Stomach (tissue), 4 donors: ENCODE results near the gene CLIC5.

ENCODE experiments used
- EP300 ChIP-seq: sonication (generic); formaldehyde crosslinking; IDR thresholded peaks from one replicate; pipeline ENCODE4 v1.6.1; 2017; ENCODE audit warnings: antibody characterized with exemption
- POLR2A ChIP-seq, 4 donors: fragments of 450-650 bp; IDR thresholded peaks; one replicate each; pipeline ENCODE4 v1.6.1; 2016; ENCODE audit warnings: antibody characterized with exemption in 4 of 4, control low read depth in 2 of 4, mild to moderate bottlenecking in 1 of 4, moderate library complexity in 1 of 4
- POLR2AphosphoS5 ChIP-seq, 3 donors: sonication (generic); formaldehyde crosslinking; IDR thresholded peaks; one replicate each; pipeline ENCODE4 v1.6.1; 2016; ENCODE audit warnings: antibody characterized with exemption in 3 of 3
- TF ChIP-seq, protein P1 (sequence below), 7 experiments: fragments of 450-650 bp in 4 of 7; fragments of 200-600 bp in 3 of 7; sonication (generic) in 3 of 7; IDR thresholded peaks; one replicate each; pipeline ENCODE4 v1.5.1; 2016 to 2019; ENCODE audit warnings: antibody characterized with exemption in 7 of 7, control low read depth in 2 of 7, mild to moderate bottlenecking in 1 of 7

DNA sequence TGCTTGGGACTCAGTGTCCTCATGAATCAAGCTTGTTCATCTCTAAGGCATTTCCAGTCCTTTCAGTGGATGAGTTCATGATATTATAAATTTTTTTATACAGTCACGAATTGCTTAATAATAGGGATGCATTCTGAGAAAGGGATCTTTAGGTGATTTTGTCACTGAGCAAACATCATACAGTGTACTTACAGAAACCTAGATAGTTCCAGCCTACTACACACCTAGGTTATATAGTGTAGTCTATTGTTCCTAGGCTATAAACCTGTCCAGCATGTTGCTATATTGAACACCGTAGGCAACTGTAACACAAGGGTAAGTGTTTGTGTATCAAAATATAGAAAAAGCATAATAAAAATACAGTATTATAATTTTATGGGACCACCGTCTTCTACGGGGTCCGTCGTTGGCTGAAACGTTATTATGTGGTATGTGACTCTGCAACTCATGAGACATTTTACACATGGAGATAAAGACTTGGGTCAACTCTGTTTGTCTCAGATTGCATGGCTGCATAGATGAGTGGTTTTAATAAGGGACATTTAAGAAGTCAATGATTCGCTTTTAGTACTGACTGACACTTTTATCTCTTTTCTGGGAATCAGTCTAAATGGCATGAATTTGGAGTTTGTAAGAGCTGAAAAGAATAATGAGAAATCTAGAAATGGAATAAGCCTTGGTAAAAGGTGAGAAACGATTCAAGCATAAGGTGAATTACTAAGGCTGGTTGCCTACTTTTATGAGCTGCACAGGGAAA is 33.2 kb downstream of the CLIC5 start:
- TF ChIP-seq, protein P1, sequence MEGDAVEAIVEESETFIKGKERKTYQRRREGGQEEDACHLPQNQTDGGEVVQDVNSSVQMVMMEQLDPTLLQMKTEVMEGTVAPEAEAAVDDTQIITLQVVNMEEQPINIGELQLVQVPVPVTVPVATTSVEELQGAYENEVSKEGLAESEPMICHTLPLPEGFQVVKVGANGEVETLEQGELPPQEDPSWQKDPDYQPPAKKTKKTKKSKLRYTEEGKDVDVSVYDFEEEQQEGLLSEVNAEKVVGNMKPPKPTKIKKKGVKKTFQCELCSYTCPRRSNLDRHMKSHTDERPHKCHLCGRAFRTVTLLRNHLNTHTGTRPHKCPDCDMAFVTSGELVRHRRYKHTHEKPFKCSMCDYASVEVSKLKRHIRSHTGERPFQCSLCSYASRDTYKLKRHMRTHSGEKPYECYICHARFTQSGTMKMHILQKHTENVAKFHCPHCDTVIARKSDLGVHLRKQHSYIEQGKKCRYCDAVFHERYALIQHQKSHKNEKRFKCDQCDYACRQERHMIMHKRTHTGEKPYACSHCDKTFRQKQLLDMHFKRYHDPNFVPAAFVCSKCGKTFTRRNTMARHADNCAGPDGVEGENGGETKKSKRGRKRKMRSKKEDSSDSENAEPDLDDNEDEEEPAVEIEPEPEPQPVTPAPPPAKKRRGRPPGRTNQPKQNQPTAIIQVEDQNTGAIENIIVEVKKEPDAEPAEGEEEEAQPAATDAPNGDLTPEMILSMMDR (IDR thresholded peaks at IDR 0.05): no peak
- TF ChIP-seq POLR2AphosphoS5 (IDR thresholded peaks at IDR 0.05) (no peak), EP300 (no peak), POLR2A (IDR thresholded peaks at IDR 0.05) (no peak)
